K562 (cell line): ENCODE measurements around the gene GJC2. TPM values are rescaled to one million over a fixed set of nuclear protein-coding genes. Genes with fewer than 3 reads are reported as not detected.

Experiments used
- ATAC-seq: fragments of 200-7000 bp; cut with Tn5 transposase; 3 replicates; pipeline ENCODE4 v1.9.1; 2020; ENCODE audit warnings: moderate library complexity
- BruUV-seq: library from RNA; stranded (reverse); fragments of 400-500 nt; replicated peaks from 2 replicates; lab custom pipeline; 2021; lab: Mats Ljungman, UMichigan
- CTCF ChIA-PET: fragments of 300-600 bp; formaldehyde crosslinking; extraction: SDS; loops from one replicate; lab custom pipeline; 2021; ENCODE audit warnings: low intra/inter-chr PET ratio; lab: Yijun Ruan, JAX
- POLR2A ChIA-PET: fragments of 300-600, 350-650 bp; sonication (Branson Sonifier 250); formaldehyde crosslinking; extraction: SDS; loops from one replicate; lab custom pipeline; 2021; ENCODE audit warnings: antibody characterized with exemption, inconsistent platforms; lab: Yijun Ruan, JAX
- DNase-seq, 4 experiments: peaks; one replicate each; pipeline versions ENCODE4 v3.0.0 to v3.0.0-alpha.2; 2011 to 2018; ENCODE audit warnings: low spot score in 3 of 4, mixed read lengths in 3 of 4; ENCODE audit errors: extremely low read depth in 1 of 4
- FAIRE-seq: peaks from 2 replicates; lab custom pipeline; 2011; peaks lifted over from hg19 to GRCh38; lab: Jason Lieb, UNC
- H2AFZ ChIP-seq: 2 replicates; pipeline ENCODE4 v1.6.0; 2011; ENCODE audit warnings: low read depth, low read length, control low read depth, inconsistent platforms
- H3K27ac ChIP-seq: fragments of 200-600 bp; 3 replicates; pipeline ENCODE4 v1.8.0; 2011; ENCODE audit warnings: low read depth, mild to moderate bottlenecking, control low read depth, inconsistent platforms, low read length, moderate library complexity, mixed read lengths; ENCODE audit errors: extremely low read depth
- H3K27me3 ChIP-seq, 2 experiments: fragments of 300-600 bp in 1 of 2; 2 replicates in 1 of 2; 3 replicates in 1 of 2; pipeline versions ENCODE4 v1.6.0 to v1.8.0; 2011; ENCODE audit warnings: inconsistent platforms in 2 of 2, low read length in 2 of 2, mild to moderate bottlenecking in 1 of 2, mixed read lengths in 1 of 2, moderate library complexity in 1 of 2; ENCODE audit not compliant: control insufficient read depth in 2 of 2, insufficient read depth in 2 of 2
- H3K36me3 ChIP-seq: fragments of 300-600 bp; 3 replicates; pipeline ENCODE4 v1.8.0; 2011; ENCODE audit warnings: mild to moderate bottlenecking, low read length, inconsistent platforms; ENCODE audit not compliant: control insufficient read depth, insufficient read depth
- H3K4me1 ChIP-seq, 2 experiments: fragments of 200-600 bp in 1 of 2; replicated peaks in 1 of 2; 2 replicates in 1 of 2; 3 replicates in 1 of 2; pipeline versions ENCODE4 v1.5.1 to v1.8.0; 2011; ENCODE audit warnings: inconsistent platforms in 2 of 2, low read length in 2 of 2, mild to moderate bottlenecking in 1 of 2, mixed read lengths in 1 of 2, moderate library complexity in 1 of 2; ENCODE audit not compliant: control insufficient read depth in 2 of 2, insufficient read depth in 2 of 2
- H3K4me2 ChIP-seq: 2 replicates; pipeline ENCODE4 v1.6.1; 2011; ENCODE audit warnings: low read length, control low read depth, inconsistent platforms, mixed read lengths; ENCODE audit not compliant: insufficient read depth
- H3K4me3 ChIP-seq: fragments of 200-600 bp; sonication (generic), shearing (Covaris generic); 2 replicates; pipeline ENCODE4 v1.5.1; 2016; ENCODE audit warnings: control low read depth, inconsistent platforms
- H3K79me2 ChIP-seq: fragments of 200-600 bp; 3 replicates; pipeline ENCODE4 v1.8.0; 2011; ENCODE audit warnings: low read length, inconsistent platforms; ENCODE audit not compliant: control insufficient read depth, insufficient read depth
- H3K9ac ChIP-seq, 2 experiments: 2 replicates each; pipeline versions ENCODE4 v1.6.0 to v1.6.1; 2011; ENCODE audit warnings: low read depth in 2 of 2, low read length in 2 of 2, control low read depth in 1 of 2, inconsistent platforms in 1 of 2, mild to moderate bottlenecking in 1 of 2, mixed read lengths in 1 of 2; ENCODE audit not compliant: insufficient read depth in 1 of 2
- H3K9me1 ChIP-seq: one replicate; pipeline ENCODE4 v1.6.0; 2011; ENCODE audit warnings: inconsistent platforms, mild to moderate bottlenecking, low read length, moderate library complexity; ENCODE audit not compliant: control insufficient read depth, insufficient read depth
- H3K9me3 ChIP-seq: replicated peaks from 2 replicates; pipeline ENCODE4 v1.5.1; 2011; ENCODE audit warnings: low read depth, low read length, inconsistent platforms; ENCODE audit not compliant: control insufficient read depth, insufficient read depth
- H4K20me1 ChIP-seq: replicated peaks from 2 replicates; pipeline ENCODE4 v1.6.1; 2011; ENCODE audit warnings: low read length, inconsistent platforms, mixed read lengths; ENCODE audit not compliant: control insufficient read depth, insufficient read depth
- NR2F6 ChIP-seq: fragments of 450-650 bp; formaldehyde crosslinking; IDR thresholded peaks from 2 replicates; pipeline ENCODE4 v1.4.0; 2020; ENCODE audit warnings: mild to moderate bottlenecking
- POLR2AphosphoS2 ChIP-seq: IDR thresholded peaks from 2 replicates; pipeline ENCODE4 v1.6.1; 2012; ENCODE audit warnings: low read length, improper control_type of control experiment
- POLR2AphosphoS5 ChIP-seq: IDR thresholded peaks from 2 replicates; pipeline ENCODE4 v1.6.1; 2011; ENCODE audit warnings: mild to moderate bottlenecking, low read depth, low read length, moderate library complexity; ENCODE audit not compliant: control insufficient read depth, insufficient read depth
- POLR2G ChIP-seq: fragments of 200-400 bp; formaldehyde crosslinking; IDR thresholded peaks from 2 replicates; pipeline ENCODE4 v1.6.1; 2017; ENCODE audit warnings: low read depth, mild to moderate bottlenecking, antibody characterized with exemption, low read length, moderate library complexity
- RBFOX2 ChIP-seq: fragments of 200-400 bp; formaldehyde crosslinking; IDR thresholded peaks from 2 replicates; pipeline ENCODE4 v1.6.1; 2017; ENCODE audit warnings: low read depth, mild to moderate bottlenecking, low read length, moderate library complexity
- RBM22 ChIP-seq: fragments of 200-400 bp; formaldehyde crosslinking; IDR thresholded peaks from 2 replicates; pipeline ENCODE4 v1.6.1; 2018; ENCODE audit warnings: low read length, low read depth; ENCODE audit not compliant: poor library complexity, severe bottlenecking
- ZNF311 ChIP-seq: fragments of 250-450 bp; sonication (Bioruptor Pico); IDR thresholded peaks from 2 replicates; pipeline ENCODE4 v1.4.0; 2020; ENCODE audit warnings: mild to moderate bottlenecking, moderate library complexity
- ZNF583 ChIP-seq: fragments of 250-450 bp; sonication (Bioruptor Pico); IDR thresholded peaks from 2 replicates; pipeline ENCODE4 v1.4.0; 2020
- WGBS: fragments of 100-300 bp; shearing (Covaris generic); methylation state at CpG from one replicate; pipeline ENCODE4 v1.1.6; 2016; ENCODE audit warnings: low coverage, mixed read lengths; ENCODE audit not compliant: insufficient coverage; ENCODE audit errors: missing lambda C conversion rate; 5-methylcytosine and 5-hydroxymethylcytosine counted together
- in situ Hi-C: fragments of 300-500 bp; cut with MboI; formaldehyde crosslinking; loops from 4 replicates; pipeline ENCODE4 v1.15.0; 2018; ENCODE audit warnings: inconsistent platforms, mixed read lengths
- intact Hi-C: fragments of 100-400 bp; cut with micrococcal nuclease; formaldehyde crosslinking; loops from 2 replicates; pipeline ENCODE4 v1.14.2; 2022
- polyA plus RNA-seq, 8 experiments: library from polyadenylated mRNA; depleted of rRNA in 4 of 8; stranded (reverse) in 5 of 8; unstranded in 3 of 8; fragments of >200 nt; fragmentation: Nextera tagmentation in 2 of 8; fragmentation: Illumina TruSeq in 1 of 8; extraction: Ambion mirVana in 2 of 8; extraction: Trizol in 1 of 8; gene quantifications; 2 replicates each; pipeline versions ENCODE4 v1.2.1 to v1.2.3, GENCODE V29; 2011 to 2014; ENCODE audit warnings: inconsistent platforms in 1 of 8, missing spikeins in 1 of 8
- total RNA-seq, 7 experiments: library from RNA; depleted of rRNA in 6 of 7; stranded (reverse); fragments of >200 nt in 6 of 7; fragmentation: Illumina TruSeq in 2 of 7; extraction: Trizol in 2 of 7; gene quantifications; 2 replicates each; pipeline versions ENCODE4 v1.2.1 to v1.2.3, GENCODE V29; 2011 to 2021; ENCODE audit warnings: low replicate concordance in 1 of 7
- TF ChIP-seq, protein P1 (sequence below): IDR thresholded peaks from 2 replicates; pipeline ENCODE4 v1.6.1; 2011; ENCODE audit not compliant: insufficient read length; ENCODE audit errors: extremely low read depth
- TF ChIP-seq, protein P2 (sequence below): fragments of 450-650 bp; formaldehyde crosslinking; conservative IDR thresholded peaks from 2 replicates; pipeline ENCODE4 v1.4.0; 2022; ENCODE audit warnings: mild to moderate bottlenecking, missing genetic modification characterization
- TF ChIP-seq, protein P3 (sequence below): sonication (generic); formaldehyde crosslinking; IDR thresholded peaks from 2 replicates; pipeline ENCODE4 v1.8.0; 2022; ENCODE audit warnings: missing genetic modification reagents, mild to moderate bottlenecking, moderate library complexity, borderline replicate concordance

The GJC2 gene
- total and polyA plus RNA-seq, 9 of the 15 experiments (the other 6 are each of a cell fraction or from before 2014, with no cell fraction given): 0.03 to 0.62 (median 0.11) TPM; not detected in 2

DNA sequence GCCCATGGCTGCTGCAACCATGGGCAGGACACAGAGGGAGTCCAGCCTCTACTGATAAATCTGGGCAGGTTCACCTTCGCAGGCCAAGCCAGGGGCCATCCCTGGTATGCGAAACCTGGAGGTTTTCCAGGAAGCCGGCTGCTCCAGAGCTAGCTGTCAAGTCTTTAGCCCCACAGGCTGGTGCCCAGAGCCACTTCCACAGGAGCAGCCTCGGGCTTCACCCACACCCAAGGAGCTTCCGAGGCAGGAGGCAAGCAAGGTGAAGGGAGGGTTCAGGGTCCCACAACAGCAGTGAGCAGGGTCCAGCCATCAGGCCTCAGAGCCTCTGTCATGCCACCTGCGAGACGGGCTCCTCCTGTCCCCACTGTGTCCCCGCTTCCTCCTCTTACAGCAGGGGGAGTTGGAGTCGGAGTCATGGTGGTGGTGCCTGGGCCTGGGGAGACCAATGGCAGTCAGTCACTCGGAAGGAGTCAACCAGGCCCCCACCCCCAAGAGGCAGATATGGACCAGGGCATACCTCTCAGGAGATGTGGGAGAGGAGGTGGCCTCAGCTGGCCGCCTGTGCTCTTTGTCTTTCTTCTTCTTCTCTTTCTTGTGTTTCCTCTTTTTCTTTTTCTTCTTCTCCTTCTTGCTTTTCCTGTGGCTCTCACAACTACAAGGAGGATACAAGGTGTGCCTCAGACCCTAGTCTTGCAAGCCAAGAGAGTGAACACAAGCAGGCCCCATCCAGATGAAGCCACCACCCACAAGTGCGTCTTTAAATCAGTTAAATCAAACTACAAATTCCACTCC lies 48.7 kb upstream of the GJC2 start:
- BruUV-seq: TSS peak; percentile 59
- DNase-seq: peak in 2 of 4 experiments; percentile 18 to 42
- Histone ChIP-seq H2AFZ (no peak overlapping the region), H3K4me3 (no peak overlapping the region), H3K36me3 (peaks cover 64% of the 10 kb centered on the region), H3K9me1 (peaks cover 3% of the 10 kb centered on the region), H3K4me1 (peaks cover 15 to 64% of the 10 kb centered on the region in 2 experiments), H3K4me2 (no peak overlapping the region), H3K9ac (peak overlapping the region in 1 of 2 experiments; percentile 98; a peak in 2 of 4 replicates), H3K9me3 (peaks cover 5% of the 10 kb centered on the region; the same call in 1 of the 2 replicates), H4K20me1 (peaks cover 37% of the 10 kb centered on the region), H3K27me3 (no peaks in the 10 kb centered on the region), H3K79me2 (peaks cover 57% of the 10 kb centered on the region), H3K27ac (0 out of 3 replicates have a peak overlapping the region, but pooled peaks have one; percentile 3)
- ChIA-PET CTCF (no interaction called here), POLR2A (interaction anchor here (0.6 to 6.0 kb wide), 7 partner anchors 9 to 129 kb away, joined by 3 to 92 read pairs (median 7); partner anchors contain the start of genes GJC2 and MRPL55)
- WGBS: 72% methylated on average over 12 of the region's 12 CpGs
- peak; percentile 23 for FAIRE-seq
- in situ Hi-C loops: no loop called here
- ATAC-seq: no peak
- TF ChIP-seq, protein P1, sequence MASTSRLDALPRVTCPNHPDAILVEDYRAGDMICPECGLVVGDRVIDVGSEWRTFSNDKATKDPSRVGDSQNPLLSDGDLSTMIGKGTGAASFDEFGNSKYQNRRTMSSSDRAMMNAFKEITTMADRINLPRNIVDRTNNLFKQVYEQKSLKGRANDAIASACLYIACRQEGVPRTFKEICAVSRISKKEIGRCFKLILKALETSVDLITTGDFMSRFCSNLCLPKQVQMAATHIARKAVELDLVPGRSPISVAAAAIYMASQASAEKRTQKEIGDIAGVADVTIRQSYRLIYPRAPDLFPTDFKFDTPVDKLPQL: no peak
- TF ChIP-seq POLR2AphosphoS2: peak; percentile 71; the same call in 1 of the 2 replicates
- peak; percentile 57 for TF ChIP-seq RBM22
- TF ChIP-seq NR2F6 (CRISPR knock-in tag): no peak
- 0 out of 2 replicates have a peak, but pooled peaks have one; percentile 28 for TF ChIP-seq ZNF583 (CRISPR knock-in tag)
- TF ChIP-seq POLR2G: peak; percentile 77
- TF ChIP-seq, protein P2, sequence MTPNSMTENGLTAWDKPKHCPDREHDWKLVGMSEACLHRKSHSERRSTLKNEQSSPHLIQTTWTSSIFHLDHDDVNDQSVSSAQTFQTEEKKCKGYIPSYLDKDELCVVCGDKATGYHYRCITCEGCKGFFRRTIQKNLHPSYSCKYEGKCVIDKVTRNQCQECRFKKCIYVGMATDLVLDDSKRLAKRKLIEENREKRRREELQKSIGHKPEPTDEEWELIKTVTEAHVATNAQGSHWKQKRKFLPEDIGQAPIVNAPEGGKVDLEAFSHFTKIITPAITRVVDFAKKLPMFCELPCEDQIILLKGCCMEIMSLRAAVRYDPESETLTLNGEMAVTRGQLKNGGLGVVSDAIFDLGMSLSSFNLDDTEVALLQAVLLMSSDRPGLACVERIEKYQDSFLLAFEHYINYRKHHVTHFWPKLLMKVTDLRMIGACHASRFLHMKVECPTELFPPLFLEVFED (CRISPR knock-in tag): 0 out of 2 replicates have a peak, but pooled peaks have one; percentile 8
- TF ChIP-seq POLR2AphosphoS5: peak; percentile 23; the same call in 1 of the 2 replicates
- no peak for TF ChIP-seq ZNF311
- peak; percentile 38; the same call in 1 of the 2 replicates for TF ChIP-seq RBFOX2
- TF ChIP-seq, protein P3, sequence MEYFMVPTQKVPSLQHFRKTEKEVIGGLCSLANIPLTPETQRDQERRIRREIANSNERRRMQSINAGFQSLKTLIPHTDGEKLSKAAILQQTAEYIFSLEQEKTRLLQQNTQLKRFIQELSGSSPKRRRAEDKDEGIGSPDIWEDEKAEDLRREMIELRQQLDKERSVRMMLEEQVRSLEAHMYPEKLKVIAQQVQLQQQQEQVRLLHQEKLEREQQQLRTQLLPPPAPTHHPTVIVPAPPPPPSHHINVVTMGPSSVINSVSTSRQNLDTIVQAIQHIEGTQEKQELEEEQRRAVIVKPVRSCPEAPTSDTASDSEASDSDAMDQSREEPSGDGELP (CRISPR knock-in tag): peak; percentile 26; the same call in 1 of the 2 replicates
- intact Hi-C loops: loop anchor here (2.0 kb wide), 1 partner anchor 16 kb away; no protein-coding TSS in a partner anchor
